Measurements from ENCODE around the gene SERPING1.

The SERPING1 gene

DNA sequence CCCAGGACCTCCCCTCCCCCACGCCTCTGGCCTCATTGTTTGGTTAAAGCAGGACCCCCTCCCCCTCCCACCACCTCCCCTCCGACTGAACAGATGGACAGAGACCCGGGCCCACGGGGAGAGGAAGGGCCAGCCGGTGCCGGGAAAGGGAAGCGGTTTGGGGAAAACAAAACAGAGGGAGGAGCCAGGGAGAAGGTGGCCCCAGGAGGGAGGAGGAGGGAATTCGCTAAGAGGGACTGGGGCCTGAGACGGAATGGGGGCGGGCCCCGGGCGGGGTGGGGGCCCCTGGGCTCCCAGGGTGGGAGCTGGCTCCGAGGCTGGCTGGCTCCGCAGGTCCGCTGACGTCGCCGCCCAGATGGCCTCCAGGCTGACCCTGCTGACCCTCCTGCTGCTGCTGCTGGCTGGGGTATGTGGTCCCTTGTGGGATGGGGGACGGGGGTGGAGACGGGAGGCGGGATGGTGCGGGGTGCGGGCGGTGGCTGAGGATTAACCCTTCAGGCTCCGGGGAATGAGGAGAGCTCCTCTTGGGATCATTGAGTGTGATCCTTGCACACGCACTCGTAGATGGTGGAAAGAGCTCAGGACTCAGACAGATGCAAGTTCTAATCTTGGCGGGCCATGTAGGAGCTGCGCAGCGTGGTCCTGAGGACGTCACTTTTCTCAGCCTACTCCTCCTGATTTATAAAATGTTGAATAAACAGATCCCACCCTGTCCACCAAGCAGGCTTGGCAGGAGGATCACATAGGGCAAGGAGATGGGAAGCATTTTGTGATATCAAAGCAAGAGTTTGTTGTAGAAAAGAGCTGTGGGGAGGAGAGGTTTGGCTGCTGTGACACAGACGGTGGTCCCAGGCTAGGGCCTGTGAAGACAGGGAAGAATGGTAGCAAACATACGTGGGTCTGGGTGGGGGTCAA lies 688 bp downstream of the SERPING1 start:
- no peak for DNase-seq (ENCODE audit: low read depth in 1 of 2, low spot score in 1 of 2)

DNA sequence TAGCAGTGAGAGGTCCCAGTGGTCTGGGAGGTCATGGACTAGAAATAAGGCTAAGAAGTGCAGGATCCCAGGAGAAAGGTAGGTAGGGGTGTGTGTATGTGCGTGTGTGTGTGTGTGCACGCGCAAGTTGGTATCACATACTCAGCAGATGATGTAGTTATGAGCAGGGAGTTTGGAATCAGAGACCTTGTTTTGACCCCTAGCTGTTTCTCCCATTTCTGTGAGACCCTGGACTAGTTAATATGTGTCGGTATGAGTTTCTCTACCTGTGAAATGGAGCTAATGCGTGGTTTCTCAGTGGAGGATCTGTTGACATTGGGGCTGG lies 1.3 kb downstream of the SERPING1 start:
- no peak for DNase-seq (ENCODE audit: low read depth in 1 of 2, low spot score in 1 of 2)

DNA sequence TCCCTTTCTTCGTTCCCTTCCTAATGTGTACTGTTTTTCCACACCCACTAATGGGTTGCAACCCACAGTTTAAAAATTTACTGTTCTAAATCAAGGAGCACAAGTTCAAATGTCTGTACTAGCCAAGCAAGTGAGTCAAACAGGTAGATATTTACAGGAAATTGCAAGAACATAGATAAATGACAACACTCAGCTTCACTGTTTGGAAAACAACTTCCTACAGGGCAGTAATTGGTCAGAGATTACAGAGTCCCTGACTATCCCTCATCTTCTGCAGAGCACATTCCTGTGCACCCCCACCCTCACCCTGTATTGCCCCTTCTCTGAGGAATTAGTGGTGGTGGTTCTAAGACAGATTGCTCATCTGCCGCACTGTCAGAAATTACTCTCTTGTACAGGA lies 1.9 kb downstream of the SERPING1 start:
- DNase-seq (ENCODE audit: low read depth in 1 of 2, low spot score in 1 of 2) = no peak

DNA sequence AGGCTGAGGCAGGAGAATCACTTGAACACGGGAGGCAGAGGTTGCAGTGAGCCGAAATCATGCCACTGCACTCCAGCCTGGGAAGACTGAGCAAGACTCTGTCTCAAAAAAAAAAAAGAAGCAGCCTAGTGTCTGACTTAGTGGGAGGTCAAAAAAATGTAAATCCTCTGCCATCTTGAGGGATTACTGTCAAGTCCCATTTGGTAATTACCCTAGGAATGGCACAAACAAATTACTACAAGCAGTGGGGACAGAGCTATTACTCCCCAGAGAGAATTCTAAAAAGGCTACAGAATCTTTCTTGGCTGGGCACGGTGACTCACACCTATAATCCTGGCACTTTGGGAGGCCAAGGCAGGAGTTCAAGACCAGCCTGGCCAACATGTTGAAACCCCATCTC lies 3.8 kb downstream of the SERPING1 start:
- DNase-seq (ENCODE audit: low read depth in 1 of 2, low spot score in 1 of 2) = no peak

DNA sequence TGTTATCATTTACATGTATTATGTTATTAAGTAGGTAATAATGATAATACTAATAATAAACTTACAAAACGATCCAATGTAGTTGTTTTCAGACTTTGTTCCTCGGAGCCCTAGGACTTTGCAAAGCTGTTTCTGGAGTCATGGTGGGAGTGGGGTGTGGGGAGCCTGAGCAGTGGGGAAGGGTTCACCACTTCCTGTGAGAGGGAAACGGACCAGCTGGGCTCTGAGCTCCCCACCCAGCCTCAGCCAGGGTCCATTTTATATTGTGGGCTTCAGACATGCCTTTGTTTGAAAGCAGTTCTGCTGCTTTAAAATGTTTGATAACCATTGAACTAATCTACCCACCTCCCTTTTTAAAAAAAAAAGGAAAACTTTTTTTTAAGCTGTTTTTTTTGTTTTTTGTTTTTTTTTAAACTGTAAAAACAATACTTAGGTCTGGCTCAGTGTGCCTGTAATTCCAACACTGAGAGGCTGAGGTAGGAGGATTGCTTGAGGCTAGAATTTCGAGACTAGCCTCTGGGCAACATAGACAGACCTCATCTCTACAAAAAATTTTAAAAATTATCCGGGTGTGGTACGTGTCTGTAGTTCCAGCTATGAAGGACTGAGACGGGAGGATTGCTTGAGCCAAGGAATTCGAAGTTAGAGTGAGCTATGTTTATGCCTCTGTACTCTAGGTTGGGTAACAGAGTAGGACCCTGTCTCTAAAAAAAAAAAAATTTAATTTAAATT lies 7.0 kb downstream of the SERPING1 start:
- DNase-seq (ENCODE audit: low read depth in 1 of 2, low spot score in 1 of 2) = no peak

DNA sequence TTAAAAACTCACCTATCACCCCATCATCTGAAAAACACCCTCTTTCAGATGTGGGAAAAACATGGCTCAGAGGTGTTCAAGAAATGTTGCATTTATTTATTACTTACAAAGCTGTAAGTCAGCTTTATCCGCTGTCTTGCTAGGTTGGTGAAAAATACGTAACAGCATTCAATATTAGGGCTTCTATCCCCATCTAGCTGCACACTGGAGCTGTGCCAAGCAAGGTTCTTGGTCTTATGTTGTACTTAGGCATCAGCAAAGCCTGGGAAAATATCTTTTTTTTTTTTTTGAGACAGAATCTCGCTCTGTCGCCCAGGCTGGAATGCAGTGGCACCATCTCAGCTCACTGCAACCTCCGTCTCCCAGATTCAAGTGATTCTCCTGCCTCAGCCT lies 7.5 kb downstream of the SERPING1 start:
- DNase-seq (ENCODE audit: low read depth in 1 of 2, low spot score in 1 of 2) = no peak

DNA sequence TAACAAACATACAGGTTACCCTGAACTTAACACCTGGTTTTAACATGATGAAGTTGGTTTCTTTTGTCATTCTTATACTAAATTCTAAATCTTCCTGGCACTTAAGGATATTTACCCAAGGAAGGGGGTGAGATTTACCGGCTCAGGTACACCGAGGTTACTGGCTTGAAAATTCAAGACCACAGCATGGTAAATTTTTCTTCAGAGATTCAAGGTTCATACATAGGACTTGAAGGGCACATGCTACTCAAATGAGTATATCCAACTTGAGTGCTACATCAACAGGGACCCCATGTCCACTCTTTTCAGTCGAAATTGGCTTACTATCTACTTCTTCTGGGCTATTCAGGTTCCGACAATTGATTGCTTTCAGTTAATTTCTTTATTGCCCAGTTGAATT lies 12.7 kb downstream of the SERPING1 start:
- DNase-seq (ENCODE audit: low read depth in 1 of 2, low spot score in 1 of 2) = no peak

DNA sequence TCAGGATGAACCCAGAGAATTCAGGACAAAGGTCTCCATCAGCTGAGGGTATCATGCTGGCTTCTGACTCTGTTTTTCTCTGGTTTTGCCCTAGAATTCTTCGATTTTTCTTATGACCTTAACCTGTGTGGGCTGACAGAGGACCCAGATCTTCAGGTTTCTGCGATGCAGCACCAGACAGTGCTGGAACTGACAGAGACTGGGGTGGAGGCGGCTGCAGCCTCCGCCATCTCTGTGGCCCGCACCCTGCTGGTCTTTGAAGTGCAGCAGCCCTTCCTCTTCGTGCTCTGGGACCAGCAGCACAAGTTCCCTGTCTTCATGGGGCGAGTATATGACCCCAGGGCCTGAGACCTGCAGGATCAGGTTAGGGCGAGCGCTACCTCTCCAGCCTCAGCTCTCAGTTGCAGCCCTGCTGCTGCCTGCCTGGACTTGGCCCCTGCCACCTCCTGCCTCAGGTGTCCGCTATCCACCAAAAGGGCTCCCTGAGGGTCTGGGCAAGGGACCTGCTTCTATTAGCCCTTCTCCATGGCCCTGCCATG lies 16.8 kb downstream of the SERPING1 start:
- no peak for DNase-seq (ENCODE audit: low read depth in 1 of 2, low spot score in 1 of 2)

DNA sequence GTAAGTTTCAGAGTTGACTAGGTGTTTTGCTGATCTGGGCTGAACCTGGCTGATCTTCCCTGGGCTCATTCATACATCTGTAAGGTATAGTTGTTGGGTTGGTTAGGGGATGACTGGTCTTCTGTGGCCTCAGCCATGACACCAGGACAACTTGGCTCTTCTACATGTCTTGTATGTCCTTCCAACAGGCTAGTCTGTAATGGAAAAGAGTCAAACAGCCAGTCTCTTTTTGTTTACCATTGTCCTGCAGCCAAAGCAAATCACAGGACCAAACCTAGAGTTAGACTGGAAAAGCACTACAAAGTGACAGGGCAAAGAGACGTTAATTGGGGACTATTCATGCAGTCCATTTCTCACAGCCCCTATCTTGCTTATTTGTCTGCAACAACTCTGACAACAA lies 17.8 kb downstream of the SERPING1 start:
- no peak for DNase-seq (ENCODE audit: low read depth in 1 of 2, low spot score in 1 of 2)

DNA sequence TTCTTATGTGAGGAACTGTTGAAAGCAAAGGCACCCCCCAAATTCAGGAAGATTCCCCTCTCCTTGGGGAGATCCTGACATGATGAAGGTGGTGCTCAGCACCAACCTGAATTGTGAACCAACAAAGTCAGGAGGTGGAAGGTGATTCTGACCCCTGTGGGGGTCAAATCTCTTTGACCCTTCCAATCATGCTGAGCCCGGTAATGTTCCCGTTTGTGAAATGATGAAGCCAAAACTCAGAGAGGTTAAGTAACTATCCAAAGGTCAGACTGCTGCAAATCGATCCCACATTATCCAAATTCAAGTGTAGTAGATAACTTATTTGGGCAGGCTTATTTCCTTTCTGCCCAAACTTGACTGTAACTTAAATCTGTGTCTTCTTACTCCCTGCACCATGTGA lies 19.1 kb downstream of the SERPING1 start:
- DNase-seq (ENCODE audit: low read depth in 1 of 2, low spot score in 1 of 2) = no peak

DNA sequence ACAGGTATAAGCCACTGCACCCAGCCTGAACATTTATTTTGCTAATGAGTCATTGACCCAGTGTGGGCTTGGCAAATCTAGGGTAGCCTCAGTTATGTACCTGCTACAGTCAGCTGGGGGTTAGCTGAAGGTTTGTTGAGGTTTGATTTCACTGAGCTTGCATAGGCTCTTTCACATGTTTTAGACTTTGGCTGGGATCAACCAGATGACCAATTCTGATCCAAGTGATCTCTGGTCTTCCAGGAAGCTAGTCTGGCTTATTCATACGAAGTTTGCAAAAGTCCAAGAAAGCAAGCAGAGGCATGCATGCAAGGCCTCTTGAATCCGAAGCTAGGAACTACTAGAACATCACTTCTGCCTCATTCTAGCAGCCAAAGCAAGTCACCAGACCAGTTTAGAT lies 21.0 kb downstream of the SERPING1 start:
- DNase-seq (ENCODE audit: low read depth in 1 of 2, low spot score in 1 of 2) = no peak

DNA sequence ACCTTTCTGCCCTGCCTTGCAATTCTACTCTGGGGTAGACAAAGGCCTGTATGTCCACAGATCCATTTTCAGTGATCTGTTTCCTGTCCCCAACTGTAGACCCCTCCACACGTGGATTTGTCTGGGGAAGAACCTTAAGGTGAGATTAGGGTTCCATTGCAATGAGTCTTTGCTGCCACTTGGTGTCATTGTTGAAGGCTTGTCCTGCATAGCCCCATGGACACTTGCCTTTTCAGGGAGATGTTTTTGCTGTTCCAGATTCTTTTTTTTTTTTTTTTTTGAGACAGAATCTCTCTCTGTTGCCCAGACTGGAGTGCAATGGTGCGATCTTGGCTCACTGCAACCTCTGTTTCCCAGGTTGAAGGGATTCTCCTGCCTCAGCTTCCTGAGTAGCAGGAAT lies 21.8 kb downstream of the SERPING1 start:
- DNase-seq (ENCODE audit: low read depth in 1 of 2, low spot score in 1 of 2) = no peak

DNA sequence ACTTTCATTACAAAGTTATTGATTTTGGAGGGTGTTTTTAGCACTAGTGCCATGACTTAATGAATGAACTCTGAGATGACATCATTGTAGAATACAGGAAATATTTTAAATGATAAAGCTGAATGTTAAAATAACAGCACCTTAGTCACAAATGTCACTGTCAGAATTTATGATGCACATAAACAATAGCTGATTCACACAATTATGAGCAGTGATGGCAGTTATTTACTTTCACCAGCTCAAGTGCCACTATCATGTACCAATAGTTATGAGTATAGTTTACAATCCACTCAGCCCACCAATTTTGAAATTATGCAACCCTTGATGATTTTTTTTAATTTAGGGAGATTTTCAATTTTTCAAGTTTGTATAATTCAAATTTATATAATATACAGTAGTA lies 23.0 kb downstream of the SERPING1 start:
- DNase-seq (ENCODE audit: low read depth in 1 of 2, low spot score in 1 of 2) = no peak

DNA sequence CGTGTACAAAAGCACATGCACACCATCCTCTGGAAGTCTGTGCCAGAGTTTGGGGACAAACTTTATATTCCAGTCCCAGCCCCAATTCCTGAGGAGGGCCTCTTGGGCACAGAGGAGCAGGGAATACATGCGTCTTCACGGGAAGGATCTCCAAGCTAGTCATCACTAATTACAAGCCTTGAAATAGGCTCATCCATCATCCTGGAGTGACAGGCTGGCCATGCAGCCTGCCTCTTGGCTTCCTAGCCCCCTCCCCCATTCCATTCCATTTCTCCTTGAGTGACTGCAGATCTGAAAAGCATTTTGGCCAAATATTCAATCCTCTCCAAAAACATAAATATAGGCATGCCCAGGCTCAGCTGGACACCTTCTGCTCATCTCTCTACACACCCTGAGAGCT lies 24.8 kb downstream of the SERPING1 start:
- DNase-seq (ENCODE audit: low read depth in 1 of 2, low spot score in 1 of 2) = no peak

DNA sequence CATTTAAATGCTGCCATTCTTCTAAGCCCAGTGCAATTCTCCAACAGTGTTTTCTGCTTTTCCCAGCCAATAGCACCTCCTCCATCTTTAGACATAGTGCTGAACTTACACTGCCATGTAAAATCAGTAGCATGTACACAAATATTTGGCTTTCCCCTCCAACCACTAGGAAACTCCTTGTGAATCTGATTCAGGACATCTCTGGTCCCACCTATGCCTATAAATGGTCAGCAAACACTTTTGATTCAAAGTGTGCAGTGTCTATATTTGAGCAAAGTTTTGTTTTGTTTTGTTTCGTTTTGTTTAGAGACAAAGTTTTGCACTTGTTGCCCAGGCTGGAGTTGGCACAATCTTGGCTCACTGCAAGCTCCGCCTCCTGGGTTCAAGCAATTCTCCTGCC lies 27.4 kb downstream of the SERPING1 start:
- no peak for DNase-seq (ENCODE audit: low read depth in 1 of 2, low spot score in 1 of 2)

DNA sequence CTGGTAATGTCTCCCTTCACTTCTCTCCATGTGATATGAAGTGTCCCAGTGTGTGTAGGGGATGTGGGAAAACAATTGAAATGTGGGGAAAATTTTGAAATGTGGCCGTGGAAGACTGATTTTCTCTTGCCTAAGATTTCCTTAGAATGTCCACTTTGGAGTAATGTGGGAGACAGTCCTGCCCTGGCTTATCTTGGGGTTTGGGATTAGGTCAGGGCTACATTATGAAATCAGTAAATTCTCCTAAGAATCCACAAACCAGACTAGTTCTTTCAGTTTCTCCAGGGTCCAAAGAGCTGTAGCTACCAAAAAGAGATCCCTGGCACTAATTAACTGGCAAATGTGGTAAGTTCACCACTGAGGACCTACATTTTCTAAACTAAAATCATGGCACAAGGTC lies 29.4 kb downstream of the SERPING1 start:
- no peak for DNase-seq (ENCODE audit: low read depth in 1 of 2, low spot score in 1 of 2)

DNA sequence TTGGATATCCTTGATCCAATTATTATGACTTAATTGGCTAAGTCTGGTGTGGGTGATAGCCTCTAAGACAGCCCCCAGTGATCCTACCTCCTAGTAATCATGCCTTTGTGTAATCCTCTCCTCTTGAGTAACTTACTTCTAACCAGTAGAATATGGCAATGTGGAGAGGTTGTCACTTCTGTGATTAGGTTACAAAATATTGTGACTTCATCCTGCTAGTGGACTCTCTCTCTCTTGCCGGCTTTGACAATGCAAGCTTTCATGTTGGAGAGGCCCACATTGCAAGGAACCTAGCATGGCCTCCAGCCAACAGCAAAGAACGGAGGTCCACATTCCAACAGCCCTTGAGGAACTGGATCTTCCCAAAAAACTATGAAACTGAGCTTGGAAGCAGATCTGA lies 32.7 kb downstream of the SERPING1 start:
- DNase-seq (ENCODE audit: low read depth in 1 of 2, low spot score in 1 of 2) = no peak

DNA sequence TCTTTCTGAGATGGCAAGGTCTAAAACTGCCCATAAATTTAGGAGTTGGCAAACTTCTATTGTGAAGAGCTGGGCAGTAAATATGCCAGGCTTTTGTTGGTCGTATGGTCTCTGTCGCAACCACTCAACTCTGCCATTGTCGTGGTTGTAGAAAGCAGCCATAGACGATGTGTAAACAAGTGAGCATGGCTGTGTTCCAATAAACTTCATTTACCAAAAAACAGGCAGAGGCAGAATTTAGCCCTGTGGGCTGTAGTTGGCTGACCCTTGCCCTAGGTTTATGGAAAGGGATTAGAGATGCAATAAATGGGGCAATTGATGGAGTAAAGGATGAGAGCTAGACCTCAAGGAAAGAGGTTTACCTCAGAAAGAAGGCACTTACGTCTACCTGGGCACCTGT lies 34.6 kb downstream of the SERPING1 start:
- no peak for DNase-seq (ENCODE audit: low read depth in 1 of 2, low spot score in 1 of 2)

DNA sequence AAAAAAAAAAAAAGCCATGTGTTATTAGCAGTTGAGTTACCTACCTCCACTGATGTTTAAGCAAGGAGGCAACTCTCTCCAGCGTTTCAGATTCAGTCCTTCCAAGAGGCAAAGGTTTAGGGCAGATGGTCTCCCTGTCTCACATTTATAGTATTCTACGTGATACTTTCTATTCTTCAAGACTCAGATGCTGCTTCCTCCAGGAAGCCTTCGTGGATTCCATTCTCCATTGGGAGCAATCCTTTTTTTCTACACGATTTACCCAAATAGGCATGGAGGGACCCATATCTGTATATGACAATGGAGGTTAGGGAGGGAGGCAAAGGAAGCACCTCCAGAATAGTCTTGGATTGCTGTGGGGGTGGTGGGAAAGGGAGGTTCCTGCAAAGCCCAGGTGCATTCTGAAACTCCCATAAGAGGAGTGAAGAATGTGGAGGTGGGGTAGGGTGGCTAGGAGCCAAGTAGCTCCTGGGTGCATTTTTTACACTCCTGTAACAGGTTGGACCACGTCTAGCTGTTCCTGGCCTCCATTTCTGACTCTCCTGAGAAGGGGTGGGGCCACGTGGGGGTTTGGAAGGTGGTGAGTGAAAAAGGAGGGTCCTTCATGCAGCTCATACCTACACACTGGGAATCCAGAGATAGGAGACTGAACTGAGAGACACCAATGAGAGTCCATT lies 36.0 kb downstream of the SERPING1 start:
- no peak for DNase-seq (ENCODE audit: low read depth in 1 of 2, low spot score in 1 of 2)

DNA sequence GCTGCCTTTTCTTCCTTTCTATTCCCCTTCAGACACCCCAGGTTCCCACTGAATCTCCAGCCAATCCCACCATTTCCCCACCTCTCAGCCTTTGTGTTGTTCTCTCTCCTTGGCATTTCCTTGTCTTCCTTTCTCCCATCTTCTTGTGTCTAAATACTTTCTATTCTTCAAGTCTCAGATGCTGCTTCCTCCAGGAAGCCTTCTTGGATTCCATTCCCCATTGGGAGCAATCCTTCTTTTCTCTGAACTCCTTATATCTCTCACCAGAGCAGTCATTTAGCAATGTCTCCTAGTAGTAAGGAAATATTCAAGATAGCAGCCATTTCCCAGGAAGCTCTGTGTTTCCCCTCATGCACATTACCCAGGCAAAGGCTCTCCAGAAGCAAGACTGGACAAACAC lies 36.8 kb downstream of the SERPING1 start:
- DNase-seq (ENCODE audit: low read depth in 1 of 2, low spot score in 1 of 2) = no peak

DNA sequence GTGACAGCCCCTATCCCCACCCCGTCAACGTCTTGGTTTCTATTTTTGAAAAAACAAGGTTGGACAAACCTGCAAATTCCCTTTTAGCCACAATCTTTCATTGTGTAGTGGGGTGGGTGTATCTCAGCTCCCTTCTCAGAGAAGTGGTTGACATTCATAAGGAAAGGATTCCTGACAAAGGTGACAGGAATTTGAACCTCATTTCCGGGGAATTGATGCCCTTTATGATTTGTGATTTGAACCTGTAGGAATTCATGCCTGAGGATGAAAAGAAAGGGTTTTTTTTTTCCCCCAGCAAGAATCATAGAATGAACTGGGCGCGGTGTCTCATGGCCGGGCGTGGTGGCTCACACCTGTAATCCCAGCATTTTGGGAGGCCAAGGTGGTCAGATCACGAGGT lies 37.8 kb downstream of the SERPING1 start:
- no peak for DNase-seq (ENCODE audit: low read depth in 1 of 2, low spot score in 1 of 2)

DNA sequence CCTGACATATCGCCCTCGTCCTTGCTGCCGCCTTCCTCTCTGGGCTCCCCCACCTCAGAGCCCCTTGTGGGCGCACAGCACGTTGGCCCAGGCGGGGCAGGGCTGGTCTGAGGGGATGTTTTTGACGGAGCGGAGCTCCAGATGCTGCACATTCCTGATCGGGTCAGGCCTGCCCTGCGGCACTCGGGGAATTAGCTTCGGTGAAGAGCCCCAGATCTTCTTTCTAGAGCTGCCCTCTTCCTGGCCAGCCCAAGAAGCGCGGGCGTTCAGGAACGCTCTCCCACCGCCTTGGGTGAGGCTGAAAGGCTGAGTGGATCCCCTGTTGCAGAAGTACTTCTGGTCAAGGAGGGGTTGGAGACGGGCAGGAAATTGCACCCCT lies 40.1 kb downstream of the SERPING1 start:
- DNase-seq (ENCODE audit: low read depth in 1 of 2, low spot score in 1 of 2) = no peak
